COLO668 (cell line): ENCODE results near the gene MSTO1.
"Not testable (repeated sequence)": the region's sequence is repeated elsewhere in the genome, so short reads cannot be mapped to it uniquely, and the experiment has no call there.

Experiments used
- DNase-seq: peaks from one replicate; lab custom pipeline; 2025; ENCODE audit not compliant: unreplicated experiment; lab: John Stamatoyannopoulos, UW

MSTO1 gene

GRCh38 chr1:155613226-155613625 lies 3.2 kb downstream of the MSTO1 start:
- DNase-seq, result not testable (repeated sequence)

GRCh38 chr1:155622191-155622590 lies 12.2 kb downstream of the MSTO1 start:
- DNase-seq, result no peak

- no peak for DNase-seq
Observed at GRCh38 chr1:155623357-155623756, 13.3 kb downstream of the MSTO1 start.

GRCh38 chr1:155626428-155626827 lies 16.4 kb downstream of the MSTO1 start:
- not testable (repeated sequence) for DNase-seq

- no peak for DNase-seq
Observed at GRCh38 chr1:155636397-155637153, 26.6 kb downstream of the MSTO1 start.

GRCh38 chr1:155640367-155640766 lies 30.3 kb downstream of the MSTO1 start:
- no peak for DNase-seq

GRCh38 chr1:155642559-155643180 lies 32.7 kb downstream of the MSTO1 start:
- not testable (repeated sequence) for DNase-seq

- no peak for DNase-seq
Observed at GRCh38 chr1:155643230-155643629, 33.2 kb downstream of the MSTO1 start.

GRCh38 chr1:155645034-155645598 lies 35.1 kb downstream of the MSTO1 start:
- DNase-seq, result no peak

GRCh38 chr1:155645648-155646047 lies 35.6 kb downstream of the MSTO1 start:
- DNase-seq, result no peak

- DNase-seq, result no peak
Observed at GRCh38 chr1:155646307-155646706, 36.3 kb downstream of the MSTO1 start.

- DNase-seq, result no peak
Observed at GRCh38 chr1:155648207-155649147, 38.5 kb downstream of the MSTO1 start.

- no peak for DNase-seq
Observed at GRCh38 chr1:155649676-155650075, 39.7 kb downstream of the MSTO1 start.

- no peak for DNase-seq
Observed at GRCh38 chr1:155650231-155650757, 40.3 kb downstream of the MSTO1 start.

GRCh38 chr1:155651861-155652661 lies 42.0 kb downstream of the MSTO1 start:
- DNase-seq, result no peak

- DNase-seq, result no peak
Observed at GRCh38 chr1:155652951-155653350, 42.9 kb downstream of the MSTO1 start.

- DNase-seq, result no peak
Observed at GRCh38 chr1:155657463-155657862, 47.4 kb downstream of the MSTO1 start.

- not testable (repeated sequence) for DNase-seq
Observed at GRCh38 chr1:155661239-155661638, 51.2 kb downstream of the MSTO1 start.
